NCI-H748 treated with DMSO at 0.1 percent for 48 hours (cell line): Measurements from ENCODE around the gene PEX1.
"Not testable (repeated sequence)": the region's sequence is repeated elsewhere in the genome, so short reads cannot be mapped to it uniquely, and the experiment has no call there.

Experiments
- DNase-seq: peaks from one replicate; lab custom pipeline; 2025; lab: John Stamatoyannopoulos, UW

The PEX1 gene

DNA sequence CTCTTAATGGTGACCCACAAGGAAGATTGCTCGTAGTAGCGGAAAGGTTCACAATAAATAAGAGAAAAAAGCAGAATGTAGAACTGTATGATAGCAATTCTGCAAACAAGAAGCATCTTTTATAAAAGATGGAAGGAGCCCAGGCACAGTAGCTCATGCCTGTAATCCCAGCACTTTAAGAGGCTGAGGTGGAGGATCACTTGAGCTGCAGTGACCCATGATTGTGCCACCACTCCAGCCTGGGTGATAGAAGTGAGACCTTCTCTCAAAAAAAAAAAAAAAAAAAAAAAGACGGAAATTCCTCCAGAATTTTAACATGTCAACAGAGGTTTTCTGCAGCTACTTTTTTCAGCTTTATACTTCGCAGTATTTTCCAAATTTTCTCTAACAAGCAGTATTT lies 67.8 kb downstream of the PEX1 start:
- DNase-seq: no peak

GRCh38 chr7:92460109-92460508 lies 68.2 kb downstream of the PEX1 start:
- DNase-seq: no peak

DNA sequence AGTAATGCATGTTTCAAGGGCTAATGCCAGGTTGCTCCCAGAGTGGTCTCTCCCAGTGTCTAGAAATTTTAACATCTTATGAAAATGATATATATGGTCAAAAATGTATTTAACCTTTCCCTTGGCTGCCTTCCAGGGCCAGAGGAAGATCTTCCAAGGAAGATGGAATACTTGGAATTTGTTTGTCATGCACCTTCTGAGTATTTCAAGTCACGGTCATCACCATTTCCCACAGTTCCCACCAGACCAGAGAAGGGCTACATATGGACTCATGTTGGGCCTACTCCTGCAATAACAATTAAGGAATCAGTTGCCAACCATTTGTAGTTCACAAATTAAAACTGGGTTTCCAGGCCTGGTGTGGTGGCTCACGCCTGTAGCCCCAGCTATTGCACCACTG lies 72.1 kb downstream of the PEX1 start:
- no peak for DNase-seq

DNA sequence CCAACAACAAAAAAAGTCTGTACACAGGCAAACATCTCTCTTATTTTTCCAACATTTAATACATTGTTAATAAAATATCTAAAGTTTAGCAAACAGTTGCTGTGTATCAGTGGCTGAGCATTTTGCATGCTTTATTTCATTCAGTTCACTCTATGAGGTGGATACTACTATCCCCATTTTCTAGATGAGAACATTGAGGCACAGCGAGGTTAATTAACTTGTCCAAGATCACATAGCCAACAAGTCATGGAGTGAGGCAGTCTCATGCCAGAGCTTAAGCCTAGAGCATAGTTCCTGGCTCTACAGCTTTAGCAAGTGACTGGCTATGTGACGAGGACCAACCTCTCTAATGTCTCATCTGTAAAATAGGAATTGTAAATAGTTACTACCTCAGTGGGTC lies 76.7 kb downstream of the PEX1 start:
- no peak for DNase-seq

GRCh38 chr7:92448205-92448747 lies 80.0 kb downstream of the PEX1 start:
- DNase-seq: peak; percentile 48

DNA sequence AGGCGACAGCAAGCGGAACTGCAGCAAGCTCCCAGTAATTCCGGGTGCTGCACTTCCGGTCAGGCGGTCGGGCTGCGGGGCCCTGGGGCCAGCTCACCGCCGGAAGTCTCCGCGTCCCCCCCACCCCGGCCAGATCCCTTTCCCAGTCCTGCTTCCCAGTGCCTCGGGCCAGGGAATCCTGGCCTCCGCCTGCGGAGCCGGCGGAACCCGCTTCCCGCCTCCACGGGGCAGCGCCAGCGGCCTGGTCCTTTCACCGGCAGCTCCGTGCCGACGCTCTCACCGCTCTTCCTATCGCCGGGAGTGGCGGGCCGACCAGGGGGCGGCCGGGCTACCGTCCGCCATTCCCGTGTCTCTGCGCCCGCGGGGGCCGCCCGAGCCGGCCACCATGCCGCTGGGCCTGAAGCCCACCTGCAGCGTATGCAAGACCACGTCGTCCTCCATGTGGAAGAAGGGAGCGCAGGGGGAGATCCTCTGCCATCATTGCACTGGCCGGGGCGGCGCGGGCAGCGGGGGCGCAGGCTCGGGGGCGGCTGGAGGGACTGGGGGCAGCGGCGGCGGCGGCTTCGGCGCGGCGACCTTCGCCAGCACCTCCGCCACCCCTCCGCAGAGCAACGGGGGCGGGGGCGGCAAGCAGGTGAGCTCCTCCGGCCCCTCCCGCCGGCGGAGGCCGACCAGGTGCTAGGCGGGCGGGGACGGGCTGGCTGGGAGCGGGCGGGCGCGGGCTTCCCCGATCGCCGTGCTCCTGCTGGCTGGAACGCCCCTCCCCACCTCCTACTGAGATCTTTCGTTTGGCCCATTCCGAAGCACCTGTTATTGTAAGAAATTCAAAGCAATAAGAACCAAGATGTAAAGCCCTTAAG lies 80.7 kb downstream of the PEX1 start, which contains the start of gene GATAD1:
GATAD1 (plus strand) TSS at position 138 of the 860 bp plus-strand sequence; CDS start at position 386, 248 bp downstream.
- DNase-seq: peak; percentile 91

- DNase-seq: no peak
Observed at GRCh38 chr7:92446869-92447344, 81.4 kb downstream of the PEX1 start.

- not testable (repeated sequence) for DNase-seq
Observed at GRCh38 chr7:92442720-92443119, 85.6 kb downstream of the PEX1 start.

DNA sequence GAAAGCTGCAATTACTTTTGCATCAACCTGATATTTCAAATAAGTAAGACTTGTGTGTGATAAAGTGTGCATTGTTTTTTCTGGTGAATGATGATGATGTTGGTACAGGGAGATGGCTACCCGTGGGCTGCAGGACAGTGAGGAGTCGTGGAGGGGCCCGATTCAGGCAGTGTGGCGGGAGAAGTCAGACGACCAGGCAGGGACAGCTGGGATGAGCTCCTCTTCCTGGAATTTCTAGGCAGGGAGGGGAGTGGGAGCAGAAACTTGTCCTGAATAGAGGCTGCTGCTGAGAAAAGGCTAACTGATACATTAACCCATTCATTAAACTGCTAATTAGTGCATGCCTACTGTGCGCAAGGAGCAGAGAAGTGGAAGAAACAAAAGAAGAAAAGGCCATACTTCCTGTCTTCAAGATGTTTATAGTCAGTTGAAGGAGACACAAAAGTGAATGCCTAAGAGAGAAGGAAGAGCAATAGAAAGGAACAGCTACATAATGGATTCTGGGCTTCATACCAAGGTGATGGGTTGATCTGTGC lies 90.3 kb downstream of the PEX1 start:
- DNase-seq: no peak
